Measurements from ENCODE around the gene EEPD1. TPM values are rescaled to one million over a fixed set of nuclear protein-coding genes. Genes with fewer than 3 reads are reported as not detected.

Gene EEPD1
- total RNA-seq, 1 experiment from 2014 or later = 5.0 TPM

DNA sequence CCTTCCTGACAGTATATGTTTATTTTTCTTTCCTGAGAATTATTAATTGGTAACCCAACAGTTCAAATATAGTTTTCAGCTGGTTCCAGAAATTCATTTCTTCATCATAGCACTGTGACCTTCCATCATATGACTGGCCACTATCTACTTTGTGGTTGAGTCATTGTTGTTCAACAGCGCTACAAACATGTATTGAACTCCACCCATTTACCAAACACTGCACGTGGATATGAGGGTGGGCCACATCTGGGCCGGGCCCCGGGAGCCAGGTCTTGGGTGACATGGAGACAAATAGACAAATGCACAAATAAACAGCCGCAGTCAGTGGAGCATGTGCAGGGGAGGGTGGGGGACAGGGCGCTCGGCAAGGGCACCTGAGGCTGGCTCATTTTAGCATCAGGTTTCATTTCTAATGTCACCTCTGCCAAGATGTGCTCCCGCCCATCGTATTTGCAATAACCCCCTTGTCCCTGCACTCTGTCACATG lies 24.0 kb upstream of the EEPD1 start:
- WGBS (ENCODE audit: extremely low coverage, insufficient read length, low lambda C conversion rate) = no CpG with 5 or more reads among the region's 9 CpGs
- Histone ChIP-seq H3T11ph (ENCODE audit: low read length) (no peak overlapping the region), H3K4ac (ENCODE audit: low read depth, low read length) (no peak overlapping the region), H3K23ac (ENCODE audit: insufficient read length, low read depth, low read length) (no peak overlapping the region), H3K4me1 (ENCODE audit: insufficient read depth, low read length) (no peaks in the 10 kb centered on the region), H2BK20ac (ENCODE audit: low read depth, low read length, poor library complexity, severe bottlenecking) (no peak overlapping the region), H2AK5ac (ENCODE audit: insufficient read length, low read length) (no peak overlapping the region), H2BK120ac (ENCODE audit: low read depth, low read length, poor library complexity, severe bottlenecking) (no peak overlapping the region), H4K8ac (replicated peaks; ENCODE audit: insufficient read length, low read depth, low read length) (no peak overlapping the region), H3K23me2 (ENCODE audit: insufficient read length, low read depth, low read length, poor library complexity, severe bottlenecking) (no peaks in the 10 kb centered on the region), H3K56ac (ENCODE audit: insufficient read length, low read depth, low read length) (no peak overlapping the region), H3K79me1 (ENCODE audit: insufficient read depth, low read depth, low read length, poor library complexity, severe bottlenecking) (no peaks in the 10 kb centered on the region), H2AFZ (ENCODE audit: low read length) (no peak overlapping the region), H3K14ac (ENCODE audit: insufficient read depth, low read length) (no peak overlapping the region), H3K9ac (ENCODE audit: extremely low read depth, insufficient read length, low read length) (no peak overlapping the region), H3K27me3 (ENCODE audit: insufficient read depth, low read length) (no peaks in the 10 kb centered on the region), H2BK12ac (ENCODE audit: insufficient read length, low read depth, low read length) (no peak overlapping the region), H2BK5ac (ENCODE audit: insufficient read length, low read length) (no peak overlapping the region), H4K91ac (ENCODE audit: insufficient read length, low read depth, low read length) (no peak overlapping the region), H4K5ac (ENCODE audit: insufficient read length, low read depth, low read length) (no peak overlapping the region), H3K4me2 (ENCODE audit: insufficient read depth, insufficient read length, low read length) (no peak overlapping the region), H3K79me2 (ENCODE audit: insufficient read depth, low read length) (no peaks in the 10 kb centered on the region), H3K27ac (ENCODE audit: insufficient read length, low read depth, low read length) (no peak overlapping the region), H3K9me3 (ENCODE audit: control insufficient read depth, low read depth, low read length) (no peaks in the 10 kb centered on the region), H4K20me1 (ENCODE audit: control insufficient read depth, insufficient read depth, insufficient read length) (no peaks in the 10 kb centered on the region), H3K18ac (ENCODE audit: insufficient read length, low read depth, low read length) (no peak overlapping the region), H2BK15ac (ENCODE audit: low read depth, low read length) (no peak overlapping the region)
- H3K27me3 Mint-ChIP-seq (ENCODE audit: low read depth) = 0 out of 2 replicates have a peak, but pooled peaks cover 3% of the 10 kb centered on the region
- no peak overlapping the region for H3K4me3 Mint-ChIP-seq
- no peak for DNase-seq
- H3K27ac Mint-ChIP-seq = no peak overlapping the region
- TF ChIP-seq, protein P1, sequence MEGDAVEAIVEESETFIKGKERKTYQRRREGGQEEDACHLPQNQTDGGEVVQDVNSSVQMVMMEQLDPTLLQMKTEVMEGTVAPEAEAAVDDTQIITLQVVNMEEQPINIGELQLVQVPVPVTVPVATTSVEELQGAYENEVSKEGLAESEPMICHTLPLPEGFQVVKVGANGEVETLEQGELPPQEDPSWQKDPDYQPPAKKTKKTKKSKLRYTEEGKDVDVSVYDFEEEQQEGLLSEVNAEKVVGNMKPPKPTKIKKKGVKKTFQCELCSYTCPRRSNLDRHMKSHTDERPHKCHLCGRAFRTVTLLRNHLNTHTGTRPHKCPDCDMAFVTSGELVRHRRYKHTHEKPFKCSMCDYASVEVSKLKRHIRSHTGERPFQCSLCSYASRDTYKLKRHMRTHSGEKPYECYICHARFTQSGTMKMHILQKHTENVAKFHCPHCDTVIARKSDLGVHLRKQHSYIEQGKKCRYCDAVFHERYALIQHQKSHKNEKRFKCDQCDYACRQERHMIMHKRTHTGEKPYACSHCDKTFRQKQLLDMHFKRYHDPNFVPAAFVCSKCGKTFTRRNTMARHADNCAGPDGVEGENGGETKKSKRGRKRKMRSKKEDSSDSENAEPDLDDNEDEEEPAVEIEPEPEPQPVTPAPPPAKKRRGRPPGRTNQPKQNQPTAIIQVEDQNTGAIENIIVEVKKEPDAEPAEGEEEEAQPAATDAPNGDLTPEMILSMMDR (conservative IDR thresholded peaks at IDR 0.05) = no peak
- peaks cover 6 to 8% of the 10 kb centered on the region in 2 experiments; a peak in 4 of 5 replicates for H3K9me3 Mint-ChIP-seq
- peaks cover 1 to 6% of the 10 kb centered on the region in 2 experiments; a peak in 2 of 4 replicates for H3K4me1 Mint-ChIP-seq
- H3K36me3 Mint-ChIP-seq (ENCODE audit: insufficient read depth in 1 of 3, low read depth in 3 of 3) = no peaks in the 10 kb centered on the region

Measured in H9 (cell line).